K562 (cell line): ENCODE results near the gene AK2. TPM values are rescaled to one million over a fixed set of nuclear protein-coding genes. Genes with fewer than 3 reads are reported as not detected.

Experiments used
- ARHGAP35 ChIP-seq: fragments of 450-650 bp; IDR thresholded peaks from 2 replicates; pipeline ENCODE4 v1.6.1; 2018; ENCODE audit not compliant: partially characterized antibody
- ARID1B ChIP-seq: fragments of 450-650 bp; IDR thresholded peaks from 2 replicates; pipeline ENCODE4 v1.6.1; 2016; ENCODE audit warnings: antibody characterized with exemption, mild to moderate bottlenecking, inconsistent platforms
- ATF2 ChIP-seq: sonication (generic); formaldehyde crosslinking; IDR thresholded peaks from 2 replicates; pipeline ENCODE4 v1.8.1; 2022; ENCODE audit warnings: missing genetic modification reagents
- ATF7 ChIP-seq: fragments of 450-650 bp; IDR thresholded peaks from 2 replicates; pipeline ENCODE4 v1.7.1; 2014; ENCODE audit warnings: mild to moderate bottlenecking, moderate library complexity
- CBFA2T2 ChIP-seq: fragments of 450-650 bp; conservative IDR thresholded peaks from 2 replicates; pipeline ENCODE4 v1.6.1; 2017; ENCODE audit warnings: mild to moderate bottlenecking
- CCNT2 ChIP-seq: IDR thresholded peaks from 2 replicates; pipeline ENCODE4 v1.6.1; 2011; ENCODE audit warnings: borderline replicate concordance, low read depth, mild to moderate bottlenecking, moderate library complexity, mixed read lengths, low read length; ENCODE audit not compliant: insufficient read length; ENCODE audit errors: extremely low read depth
- CREB3 ChIP-seq: fragments of 450-650 bp; conservative IDR thresholded peaks from 2 replicates; pipeline ENCODE4 v1.6.1; 2016; ENCODE audit warnings: missing genetic modification characterization, low read depth, mild to moderate bottlenecking, missing compliant biosample characterization, moderate library complexity
- CREM ChIP-seq: IDR thresholded peaks from 2 replicates; pipeline ENCODE4 v1.6.1; 2014; ENCODE audit warnings: antibody characterized with exemption, low read depth
- CTBP1 ChIP-seq: fragments of 450-650 bp; IDR thresholded peaks from 2 replicates; pipeline ENCODE4 v1.6.1; 2016; ENCODE audit warnings: borderline replicate concordance
- ESRRB ChIP-seq: fragments of 250-450 bp; sonication (Bioruptor Pico); IDR thresholded peaks from 2 replicates; pipeline ENCODE4 v1.5.0; 2020; ENCODE audit warnings: mild to moderate bottlenecking, moderate library complexity, borderline replicate concordance
- GATA2 ChIP-seq: sonication (generic); formaldehyde crosslinking; IDR thresholded peaks from 2 replicates; pipeline ENCODE4 v1.4.0; 2020; ENCODE audit warnings: mild to moderate bottlenecking, missing genetic modification reagents
- HDAC1 ChIP-seq, 2 experiments: fragments of 450-650 bp; IDR thresholded peaks; 2 replicates each; pipeline ENCODE4 v1.6.1; 2016 to 2017; ENCODE audit warnings: inconsistent platforms in 1 of 2, mild to moderate bottlenecking in 1 of 2, moderate library complexity in 1 of 2
- HDAC8 ChIP-seq: fragments of 450-650 bp; IDR thresholded peaks from 2 replicates; pipeline ENCODE4 v1.6.1; 2016; ENCODE audit warnings: mild to moderate bottlenecking, missing genetic modification characterization, moderate library complexity, missing compliant biosample characterization
- KAT7 ChIP-seq: sonication (generic); formaldehyde crosslinking; IDR thresholded peaks from 2 replicates; pipeline ENCODE4 v1.8.0; 2022; ENCODE audit warnings: missing genetic modification reagents, mild to moderate bottlenecking, borderline replicate concordance
- MED1 ChIP-seq: sonication (generic); formaldehyde crosslinking; IDR thresholded peaks from 2 replicates; pipeline ENCODE4 v1.8.1; 2023; ENCODE audit warnings: missing genetic modification reagents, borderline replicate concordance
- MEIS2 ChIP-seq: fragments of 450-650 bp; IDR thresholded peaks from 2 replicates; pipeline ENCODE4 v1.6.1; 2014; ENCODE audit warnings: mild to moderate bottlenecking; ENCODE audit not compliant: partially characterized antibody
- MNT ChIP-seq, 2 experiments: fragments of 450-650 bp; conservative IDR thresholded peaks; 2 replicates each; pipeline ENCODE4 v1.6.1; 2017; ENCODE audit warnings: mild to moderate bottlenecking in 2 of 2, moderate library complexity in 2 of 2
- RB1 ChIP-seq: fragments of 450-650 bp; IDR thresholded peaks from 2 replicates; pipeline ENCODE4 v1.6.1; 2017; ENCODE audit warnings: low read depth, mild to moderate bottlenecking
- RBM17 ChIP-seq: fragments of 200-400 bp; formaldehyde crosslinking; IDR thresholded peaks from 2 replicates; pipeline ENCODE4 v1.6.1; 2017; ENCODE audit warnings: low read depth, mild to moderate bottlenecking, low read length, borderline replicate concordance
- SIN3A ChIP-seq, 2 experiments: fragments of 150-350 bp in 1 of 2; IDR thresholded peaks; 2 replicates each; pipeline ENCODE4 v1.6.1; 2011 to 2016; ENCODE audit warnings: borderline replicate concordance in 2 of 2, low read depth in 2 of 2, low read length in 2 of 2, mild to moderate bottlenecking in 2 of 2, moderate library complexity in 2 of 2; ENCODE audit not compliant: control insufficient read depth in 1 of 2
- XRCC3 ChIP-seq: fragments of 450-650 bp; IDR thresholded peaks from 2 replicates; pipeline ENCODE4 v1.6.1; 2017; ENCODE audit warnings: mild to moderate bottlenecking, moderate library complexity
- ZBTB7A ChIP-seq: IDR thresholded peaks from 2 replicates; pipeline ENCODE4 v1.6.1; 2011; ENCODE audit warnings: low read depth, mild to moderate bottlenecking, low read length, moderate library complexity, borderline replicate concordance; ENCODE audit not compliant: control insufficient read depth
- ZC3H4 ChIP-seq: sonication (generic); formaldehyde crosslinking; IDR thresholded peaks from 2 replicates; pipeline ENCODE4 v1.9.0; 2021; ENCODE audit warnings: missing genetic modification reagents, borderline replicate concordance
- ZNF431 ChIP-seq: sonication (generic); formaldehyde crosslinking; IDR thresholded peaks from 2 replicates; pipeline ENCODE4 v1.8.0; 2022; ENCODE audit warnings: mild to moderate bottlenecking, missing genetic modification reagents
- ZSCAN32 ChIP-seq: fragments of 450-650 bp; formaldehyde crosslinking; IDR thresholded peaks from 2 replicates; pipeline ENCODE4 v1.4.0; 2020; ENCODE audit warnings: mild to moderate bottlenecking, moderate library complexity
- polyA plus RNA-seq, 8 experiments: library from polyadenylated mRNA; depleted of rRNA in 4 of 8; stranded (reverse) in 5 of 8; unstranded in 3 of 8; fragments of >200 nt; fragmentation: Nextera tagmentation in 2 of 8; fragmentation: Illumina TruSeq in 1 of 8; extraction: Ambion mirVana in 2 of 8; extraction: Trizol in 1 of 8; gene quantifications; 2 replicates each; pipeline versions ENCODE4 v1.2.1 to v1.2.3, GENCODE V29; 2011 to 2014; ENCODE audit warnings: inconsistent platforms in 1 of 8, missing spikeins in 1 of 8
- total RNA-seq, 7 experiments: library from RNA; depleted of rRNA in 6 of 7; stranded (reverse); fragments of >200 nt in 6 of 7; fragmentation: Illumina TruSeq in 2 of 7; extraction: Trizol in 2 of 7; gene quantifications; 2 replicates each; pipeline versions ENCODE4 v1.2.1 to v1.2.3, GENCODE V29; 2011 to 2021; ENCODE audit warnings: low replicate concordance in 1 of 7

The AK2 gene
- total and polyA plus RNA-seq, 9 of the 15 experiments (the other 6 are each of a cell fraction or from before 2014, with no cell fraction given), result 105 to 1,050 (median 509) TPM

GRCh38 chr1:32963746-32964460 lies 72.8 kb downstream of the AK2 start (continued):
- TF ChIP-seq CREB3 (tag), result no peak
- 0 out of 2 replicates have a peak, but pooled peaks have one; percentile 14 for TF ChIP-seq ATF7
- 0 out of 2 replicates have a peak, but pooled peaks have one; percentile 13 for TF ChIP-seq CREM
- TF ChIP-seq XRCC3, result no peak
- TF ChIP-seq HDAC8 (tag), result no peak
- TF ChIP-seq CTBP1, result peak; percentile 38
- TF ChIP-seq KAT7, result peak; percentile 84; the same call in 1 of the 2 replicates
- TF ChIP-seq ZSCAN32 (CRISPR knock-in tag), result no peak
- 0 out of 2 replicates have a peak, but pooled peaks have one; percentile 25 for TF ChIP-seq CBFA2T2
- TF ChIP-seq MNT (conservative IDR thresholded peaks at IDR 0.05), result peak in 1 of 2 experiments; percentile 47; a peak in 1 of 4 replicates
- TF ChIP-seq RBM17, result no peak
- peak; percentile 46; the same call in 1 of the 2 replicates for TF ChIP-seq ZNF431 (CRISPR knock-in tag)
- TF ChIP-seq ATF2 (CRISPR knock-in tag), result 0 out of 2 replicates have a peak, but pooled peaks have one; percentile 35
- peak; percentile 73 for TF ChIP-seq RB1
- no peak for TF ChIP-seq ESRRB (CRISPR knock-in tag)
- TF ChIP-seq SIN3A (IDR thresholded peaks at IDR 0.05; ENCODE audit: borderline replicate concordance in 2 of 2, control insufficient read depth in 1 of 2, low read depth in 2 of 2, low read length in 2 of 2), result peak in 1 of 2 experiments; percentile 59; a peak in 1 of 4 replicates
- TF ChIP-seq GATA2 (CRISPR knock-in tag), result 0 out of 2 replicates have a peak, but pooled peaks have one; percentile 40
- TF ChIP-seq ZC3H4 (CRISPR knock-in tag), result peak; percentile 79; the same call in 1 of the 2 replicates
- peak; percentile 81 for TF ChIP-seq ZBTB7A
- TF ChIP-seq HDAC1 (IDR thresholded peaks at IDR 0.05), result peak in 1 of 2 experiments; percentile 70; a peak in 1 of 4 replicates
- TF ChIP-seq ARID1B, result peak; percentile 38; the same call in 1 of the 2 replicates
- TF ChIP-seq MEIS2, result peak; percentile 20
- no peak for TF ChIP-seq ARHGAP35
- no peak for TF ChIP-seq MED1 (CRISPR knock-in tag)
- TF ChIP-seq CCNT2, result peak; percentile 75
